Measurements from ENCODE around the gene FAM174C. TPM values are rescaled to one million over a fixed set of nuclear protein-coding genes. Genes with fewer than 3 reads are reported as not detected.

Gene FAM174C
- total and polyA plus RNA-seq, 2 of the 8 experiments (the other 6 are each of a cell fraction or from before 2014, with no cell fraction given) = 44.5 to 125 TPM

DNA sequence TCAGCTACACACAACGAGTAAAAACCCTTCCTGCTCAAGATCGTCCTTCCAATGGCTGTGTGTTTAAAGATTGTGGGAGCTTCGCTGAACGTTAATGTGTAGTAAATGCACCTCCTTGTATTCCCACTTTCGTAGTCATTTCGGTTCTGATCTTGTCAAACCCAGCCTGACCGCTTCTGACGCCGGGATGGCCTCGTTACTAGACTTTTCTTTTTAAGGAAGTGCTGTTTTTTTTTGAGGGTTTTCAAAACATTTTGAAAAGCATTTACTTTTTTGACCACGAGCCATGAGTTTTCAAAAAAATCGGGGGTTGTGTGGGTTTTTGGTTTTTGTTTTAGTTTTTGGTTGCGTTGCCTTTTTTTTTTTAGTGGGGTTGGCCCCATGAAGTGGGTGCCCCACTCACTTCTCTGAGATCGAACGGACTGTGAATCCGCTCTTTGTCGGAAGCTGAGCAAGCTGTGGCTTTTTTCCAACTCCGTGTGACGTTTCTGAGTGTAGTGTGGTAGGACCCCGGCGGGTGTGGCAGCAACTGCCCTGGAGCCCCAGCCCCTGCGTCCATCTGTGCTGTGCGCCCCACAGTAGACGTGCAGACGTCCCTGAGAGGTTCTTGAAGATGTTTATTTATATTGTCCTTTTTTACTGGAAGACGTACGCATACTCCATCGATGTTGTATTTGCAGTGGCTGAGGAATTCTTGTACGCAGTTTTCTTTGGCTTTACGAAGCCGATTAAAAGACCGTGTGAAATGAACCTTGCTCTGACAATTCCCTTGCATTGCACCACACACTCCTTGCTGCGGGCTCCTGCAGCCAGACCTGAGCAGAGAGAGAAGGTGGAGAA is 2.7 kb upstream of the FAM174C start (continued):
- TF ChIP-seq CHD2 (IDR thresholded peaks at IDR 0.05; ENCODE audit: low read length) = no peak

All from H1 (cell line).